ENCODE measurements around the gene ZRANB1. TPM values are rescaled to one million over a fixed set of nuclear protein-coding genes. Genes with fewer than 3 reads are reported as not detected.

Gene ZRANB1
- total RNA-seq, 2 experiments from 2014 or later: 10.7 to 11.2 TPM

- ATAC-seq: no peak
- peaks cover 8% of the 10 kb centered on the region for H3K36me3 Mint-ChIP-seq (ENCODE audit: low read depth)
- no peaks in the 10 kb centered on the region for H3K27me3 Mint-ChIP-seq (ENCODE audit: low read depth)
- no peaks in the 10 kb centered on the region for H3K9me3 Mint-ChIP-seq (ENCODE audit: insufficient read depth)
- DNase-seq: no peak
- ChIA-PET CTCF (interaction anchor here (1.0 to 2.0 kb wide), 5 partner anchors 9 to 70 kb away, joined by 3 to 4 read pairs (median 4); no protein-coding TSS in a partner anchor), POLR2A (no interaction called here)
- no peak overlapping the region for H3K27ac Mint-ChIP-seq
- H3K4me1 Mint-ChIP-seq (ENCODE audit: low read depth): no peaks in the 10 kb centered on the region
- H3K4me3 Mint-ChIP-seq: no peak overlapping the region
Measured at GRCh38 chr10:124990671-124991625, 49.0 kb downstream of the ZRANB1 start.

- Mint-ChIP-seq H3K9me3 (ENCODE audit: insufficient read depth) (no peaks in the 10 kb centered on the region), H3K27ac (no peak overlapping the region), H3K27me3 (ENCODE audit: low read depth) (no peaks in the 10 kb centered on the region), H3K36me3 (ENCODE audit: low read depth) (peaks cover 5% of the 10 kb centered on the region), H3K4me3 (no peak overlapping the region), H3K4me1 (ENCODE audit: low read depth) (no peaks in the 10 kb centered on the region)
- ChIA-PET CTCF (interaction anchor here (0.8 to 2.2 kb wide), 14 partner anchors 8 to 352 kb away, joined by 3 to 14 read pairs (median 4); no protein-coding TSS in a partner anchor), POLR2A (no interaction called here)
- no peak for DNase-seq
- ATAC-seq: no peak
Measured at GRCh38 chr10:124991835-124992234, 49.9 kb downstream of the ZRANB1 start.

- ATAC-seq: peak; percentile 50
- Mint-ChIP-seq H3K4me3 (no peak overlapping the region), H3K36me3 (ENCODE audit: low read depth) (peaks cover 2% of the 10 kb centered on the region), H3K4me1 (ENCODE audit: low read depth) (no peaks in the 10 kb centered on the region), H3K9me3 (ENCODE audit: insufficient read depth) (no peaks in the 10 kb centered on the region), H3K27me3 (ENCODE audit: low read depth) (no peaks in the 10 kb centered on the region), H3K27ac (no peak overlapping the region)
- CTCF ChIA-PET: interaction anchor here (0.7 to 2.2 kb wide), 17 partner anchors 9 to 589 kb away, joined by 3 to 14 read pairs (median 3); no protein-coding TSS in a partner anchor
- DNase-seq: peak; percentile 49
- POLR2A ChIA-PET: no interaction called here
Measured at GRCh38 chr10:124992462-124993344, 50.8 kb downstream of the ZRANB1 start.

GRCh38 chr10:124993345-124993708 is 51.4 kb downstream of the ZRANB1 start:
- ATAC-seq: no peak
- H3K27ac Mint-ChIP-seq: no peak overlapping the region
- H3K9me3 Mint-ChIP-seq (ENCODE audit: insufficient read depth): no peaks in the 10 kb centered on the region
- POLR2A ChIA-PET: no interaction called here
- CTCF ChIA-PET: interaction anchor here (1.1 to 2.2 kb wide), 12 partner anchors 10 to 590 kb away, joined by 3 to 14 read pairs (median 4); no protein-coding TSS in a partner anchor
- H3K4me3 Mint-ChIP-seq: no peak overlapping the region
- no peaks in the 10 kb centered on the region for H3K4me1 Mint-ChIP-seq (ENCODE audit: low read depth)
- H3K36me3 Mint-ChIP-seq (ENCODE audit: low read depth): peaks cover 2% of the 10 kb centered on the region
- DNase-seq: no peak
- H3K27me3 Mint-ChIP-seq (ENCODE audit: low read depth): no peaks in the 10 kb centered on the region

- ATAC-seq (no peak), DNase-seq (no peak)
- ChIA-PET POLR2A (no interaction called here), CTCF (interaction anchor here (1.5 to 2.2 kb wide), 3 partner anchors 12 to 22 kb away, joined by 3 to 14 read pairs (median 6); no protein-coding TSS in a partner anchor)
- Mint-ChIP-seq H3K4me1 (ENCODE audit: low read depth) (no peaks in the 10 kb centered on the region), H3K27me3 (ENCODE audit: low read depth) (no peaks in the 10 kb centered on the region), H3K27ac (peak overlapping the region; percentile 15), H3K4me3 (no peak overlapping the region), H3K36me3 (ENCODE audit: low read depth) (peaks cover under 1% of the 10 kb centered on the region), H3K9me3 (ENCODE audit: insufficient read depth) (no peaks in the 10 kb centered on the region)
Measured at GRCh38 chr10:124993736-124994451, 52.0 kb downstream of the ZRANB1 start.

GRCh38 chr10:124994573-124995473 is 52.9 kb downstream of the ZRANB1 start:
- POLR2A ChIA-PET: no interaction called here
- no peaks in the 10 kb centered on the region for H3K9me3 Mint-ChIP-seq (ENCODE audit: insufficient read depth)
- CTCF ChIA-PET: no interaction called here
- H3K27me3 Mint-ChIP-seq (ENCODE audit: low read depth): no peaks in the 10 kb centered on the region
- H3K27ac Mint-ChIP-seq: no peak overlapping the region
- ATAC-seq (no peak), DNase-seq (no peak)
- H3K4me3 Mint-ChIP-seq: no peak overlapping the region
- H3K36me3 Mint-ChIP-seq (ENCODE audit: low read depth): no peaks in the 10 kb centered on the region
- H3K4me1 Mint-ChIP-seq (ENCODE audit: low read depth): no peaks in the 10 kb centered on the region

GRCh38 chr10:124995605-124996004 is 53.7 kb downstream of the ZRANB1 start:
- Mint-ChIP-seq H3K4me3 (no peak overlapping the region), H3K9me3 (ENCODE audit: insufficient read depth) (no peaks in the 10 kb centered on the region), H3K4me1 (ENCODE audit: low read depth) (peaks cover 2% of the 10 kb centered on the region), H3K36me3 (ENCODE audit: low read depth) (no peaks in the 10 kb centered on the region), H3K27ac (no peak overlapping the region), H3K27me3 (ENCODE audit: low read depth) (no peaks in the 10 kb centered on the region)
- no peak for DNase-seq
- ATAC-seq: no peak
- ChIA-PET CTCF (no interaction called here), POLR2A (no interaction called here)

GRCh38 chr10:124996127-124996853 is 54.4 kb downstream of the ZRANB1 start:
- ChIA-PET POLR2A (no interaction called here), CTCF (no interaction called here)
- H3K4me3 Mint-ChIP-seq: no peak overlapping the region
- no peak for ATAC-seq
- no peaks in the 10 kb centered on the region for H3K9me3 Mint-ChIP-seq (ENCODE audit: insufficient read depth)
- H3K27ac Mint-ChIP-seq: no peak overlapping the region
- no peak for DNase-seq
- no peaks in the 10 kb centered on the region for H3K27me3 Mint-ChIP-seq (ENCODE audit: low read depth)
- no peaks in the 10 kb centered on the region for H3K36me3 Mint-ChIP-seq (ENCODE audit: low read depth)
- peaks cover 2% of the 10 kb centered on the region for H3K4me1 Mint-ChIP-seq (ENCODE audit: low read depth)

GRCh38 chr10:124996854-124997215 is 54.9 kb downstream of the ZRANB1 start:
- Mint-ChIP-seq H3K27ac (no peak overlapping the region), H3K36me3 (ENCODE audit: low read depth) (no peaks in the 10 kb centered on the region), H3K27me3 (ENCODE audit: low read depth) (no peaks in the 10 kb centered on the region), H3K4me1 (ENCODE audit: low read depth) (peaks cover 2% of the 10 kb centered on the region), H3K9me3 (ENCODE audit: insufficient read depth) (no peaks in the 10 kb centered on the region), H3K4me3 (no peak overlapping the region)
- ATAC-seq (no peak), DNase-seq (no peak)
- ChIA-PET CTCF (no interaction called here), POLR2A (no interaction called here)

- no peaks in the 10 kb centered on the region for H3K27me3 Mint-ChIP-seq (ENCODE audit: low read depth)
- H3K27ac Mint-ChIP-seq: no peak overlapping the region
- DNase-seq (no peak), ATAC-seq (no peak)
- POLR2A ChIA-PET: no interaction called here
- peaks cover 2% of the 10 kb centered on the region for H3K4me1 Mint-ChIP-seq (ENCODE audit: low read depth)
- H3K9me3 Mint-ChIP-seq (ENCODE audit: insufficient read depth): no peaks in the 10 kb centered on the region
- CTCF ChIA-PET: no interaction called here
- no peak overlapping the region for H3K4me3 Mint-ChIP-seq
- no peaks in the 10 kb centered on the region for H3K36me3 Mint-ChIP-seq (ENCODE audit: low read depth)
Measured at GRCh38 chr10:124997306-124997705, 55.4 kb downstream of the ZRANB1 start.

All from activated CD8-positive, alpha-beta T cell treated with anti-CD3 and anti-CD28 coated beads, Interleukin-2, amount 10 ng/mL, durations not matched to agents 7 days and 5 days (primary cell).